HG03196 (cell line): Measurements from ENCODE around the gene TRDMT1.
"Not testable (repeated sequence)": the region's sequence is repeated elsewhere in the genome, so short reads cannot be mapped to it uniquely, and the experiment has no call there.

Experiments used
- ATAC-seq: cut with Tn5 transposase; IDR thresholded peaks from one replicate; pipeline ENCODE4 v1.9.1; 2021; ENCODE audit not compliant: unreplicated experiment

TRDMT1 gene

GRCh38 chr10:17138460-17139042, 62.9 kb downstream of the TRDMT1 start:
- no peak for ATAC-seq

GRCh38 chr10:17134737-17135260, 66.7 kb downstream of the TRDMT1 start:
- no peak for ATAC-seq

- ATAC-seq, result no peak
These were observed 67.2 kb downstream of the TRDMT1 start for GRCh38 chr10:17134282-17134681.

- ATAC-seq, result no peak
These were observed 71.7 kb downstream of the TRDMT1 start, which contains the start of gene CUBN for GRCh38 chr10:17129741-17130140. CUBN (minus strand) TSS chr10:17129811; CDS start chr10:17129765, 46 bp downstream.

- ATAC-seq, result no peak
These were observed 73.2 kb downstream of the TRDMT1 start for GRCh38 chr10:17128261-17128660.

- ATAC-seq, result no peak
These were observed 75.1 kb downstream of the TRDMT1 start for GRCh38 chr10:17126327-17126726.

- ATAC-seq, result no peak
These were observed 76.1 kb downstream of the TRDMT1 start for GRCh38 chr10:17125206-17125893.

GRCh38 chr10:17123961-17124360, 77.5 kb downstream of the TRDMT1 start:
- no peak for ATAC-seq

GRCh38 chr10:17122726-17123661, 78.5 kb downstream of the TRDMT1 start:
- no peak for ATAC-seq

- no peak for ATAC-seq
These were observed 79.4 kb downstream of the TRDMT1 start for GRCh38 chr10:17122052-17122451.

- ATAC-seq, result no peak
These were observed 80.8 kb downstream of the TRDMT1 start for GRCh38 chr10:17120694-17121093.

- no peak for ATAC-seq
These were observed 81.6 kb downstream of the TRDMT1 start for GRCh38 chr10:17119845-17120244.

- ATAC-seq, result no peak
These were observed 85.3 kb downstream of the TRDMT1 start for GRCh38 chr10:17116193-17116592.

- ATAC-seq, result no peak
These were observed 85.8 kb downstream of the TRDMT1 start for GRCh38 chr10:17115683-17116082.

- ATAC-seq, result not testable (repeated sequence)
These were observed 86.5 kb downstream of the TRDMT1 start for GRCh38 chr10:17114878-17115444.

- ATAC-seq, result no peak
These were observed 87.5 kb downstream of the TRDMT1 start for GRCh38 chr10:17113889-17114540.

- ATAC-seq, result no peak
These were observed 88.1 kb downstream of the TRDMT1 start for GRCh38 chr10:17113346-17113745.

GRCh38 chr10:17112566-17112965, 88.9 kb downstream of the TRDMT1 start:
- no peak for ATAC-seq

- no peak for ATAC-seq
These were observed 91.8 kb downstream of the TRDMT1 start for GRCh38 chr10:17109475-17110207.

- ATAC-seq, result no peak
These were observed 92.4 kb downstream of the TRDMT1 start for GRCh38 chr10:17109046-17109445.
